CD14-positive monocyte (primary cell): ENCODE data around the gene DSCAML1. TPM values are rescaled to one million over a fixed set of nuclear protein-coding genes. Genes with fewer than 3 reads are reported as not detected.

Experiments used
- DNase-seq, 3 donors: peaks; one replicate each; pipeline ENCODE4 v3.0.0-alpha.2; 2011 to 2022
- H2AFZ ChIP-seq: 2 replicates; pipeline ENCODE4 v1.6.0; 2012; ENCODE audit warnings: mild to moderate bottlenecking, low read depth, low read length, inconsistent platforms; ENCODE audit not compliant: insufficient read depth, poor library complexity, severe bottlenecking
- H3K27ac ChIP-seq, 2 donors: 1 replicate in 1 of 2; 2 replicates in 1 of 2; pipeline ENCODE4 v1.5.1; 2012 to 2013; ENCODE audit warnings: low read length in 2 of 2, control low read depth in 1 of 2, inconsistent platforms in 1 of 2, low read depth in 1 of 2, mild to moderate bottlenecking in 1 of 2
- H3K27me3 ChIP-seq, 2 donors: one replicate each; pipeline versions ENCODE4 v1.6.0 to v1.6.1; 2011 to 2013; ENCODE audit warnings: low read length in 2 of 2; ENCODE audit not compliant: control insufficient read depth in 2 of 2, insufficient read depth in 2 of 2
- H3K36me3 ChIP-seq, 2 donors: replicated peaks in 1 of 2; 1 replicate in 1 of 2; 2 replicates in 1 of 2; pipeline versions ENCODE4 v1.5.1 to v1.6.1; 2012 to 2013; ENCODE audit warnings: low read length in 2 of 2, control low read depth in 1 of 2, inconsistent platforms in 1 of 2, mild to moderate bottlenecking in 1 of 2; ENCODE audit not compliant: insufficient read depth in 2 of 2, control insufficient read depth in 1 of 2
- H3K4me1 ChIP-seq, 2 donors: 1 replicate in 1 of 2; 2 replicates in 1 of 2; pipeline versions ENCODE4 v1.5.1 to v1.6.1; 2012 to 2013; ENCODE audit warnings: low read length in 2 of 2, control low read depth in 1 of 2, inconsistent platforms in 1 of 2, mild to moderate bottlenecking in 1 of 2, moderate library complexity in 1 of 2; ENCODE audit not compliant: insufficient read depth in 2 of 2, control insufficient read depth in 1 of 2
- H3K4me2 ChIP-seq: replicated peaks from 2 replicates; pipeline ENCODE3; 2012; ENCODE audit warnings: low read length, moderate library complexity, mild to moderate bottlenecking; ENCODE audit not compliant: poor library complexity, severe bottlenecking; ENCODE audit errors: extremely low read depth
- H3K4me3 ChIP-seq, 3 experiments: fragments of 200-600 bp in 1 of 3; sonication (generic) in 1 of 3; replicated peaks in 1 of 3; 1 replicate in 2 of 3; 2 replicates in 1 of 3; pipeline ENCODE4 v1.5.1; 2011 to 2013; ENCODE audit warnings: low read length in 3 of 3, mild to moderate bottlenecking in 3 of 3, control low read depth in 2 of 3, low read depth in 2 of 3, inconsistent platforms in 1 of 3, moderate library complexity in 1 of 3
- H3K79me2 ChIP-seq: 2 replicates; pipeline ENCODE4 v1.6.0; 2012; ENCODE audit warnings: mild to moderate bottlenecking, control low read depth, inconsistent platforms, low read length, moderate library complexity; ENCODE audit not compliant: insufficient read depth
- H3K9ac ChIP-seq: 2 replicates; pipeline ENCODE4 v1.6.0; 2017; ENCODE audit warnings: low read length, mild to moderate bottlenecking; ENCODE audit not compliant: insufficient read depth, poor library complexity, severe bottlenecking
- H3K9me3 ChIP-seq, 2 donors: replicated peaks in 1 of 2; 1 replicate in 1 of 2; 2 replicates in 1 of 2; pipeline versions ENCODE4 v1.5.1 to v1.6.1; 2012 to 2013; ENCODE audit warnings: low read length in 2 of 2, control low read depth in 1 of 2; ENCODE audit not compliant: control insufficient read depth in 1 of 2, insufficient read depth in 1 of 2
- H4K20me1 ChIP-seq: 2 replicates; pipeline ENCODE4 v1.6.0; 2012; ENCODE audit warnings: mild to moderate bottlenecking, low read length, control low read depth, moderate library complexity; ENCODE audit not compliant: insufficient read depth
- H3K27ac Mint-ChIP-seq, 7 donors: one replicate each; pipeline ENCODE4 v1.8.0; 2020; ENCODE audit warnings: mild to moderate bottlenecking in 7 of 7, mixed read lengths in 7 of 7, moderate library complexity in 6 of 7, inconsistent platforms in 2 of 7
- H3K27me3 Mint-ChIP-seq, 3 donors: one replicate each; pipeline ENCODE4 v1.8.0; 2021 to 2022; ENCODE audit warnings: low read depth in 3 of 3, mild to moderate bottlenecking in 3 of 3, mixed read lengths in 3 of 3, moderate library complexity in 3 of 3, inconsistent platforms in 1 of 3
- H3K36me3 Mint-ChIP-seq, 2 donors: one replicate each; pipeline ENCODE4 v1.8.0; 2020; ENCODE audit warnings: mixed read lengths in 2 of 2, inconsistent platforms in 1 of 2, mild to moderate bottlenecking in 1 of 2
- H3K4me1 Mint-ChIP-seq: one replicate; pipeline ENCODE4 v1.8.0; 2020; ENCODE audit warnings: mild to moderate bottlenecking, mixed read lengths
- H3K4me3 Mint-ChIP-seq, 2 donors: one replicate each; pipeline ENCODE4 v1.8.0; 2020; ENCODE audit warnings: mild to moderate bottlenecking in 2 of 2, mixed read lengths in 2 of 2, moderate library complexity in 1 of 2
- H3K9me3 Mint-ChIP-seq, 7 donors: one replicate each; pipeline ENCODE4 v1.8.0; 2020 to 2022; ENCODE audit warnings: mixed read lengths in 7 of 7, mild to moderate bottlenecking in 6 of 7, moderate library complexity in 6 of 7, inconsistent platforms in 2 of 7
- CTCF ChIP-seq: fragments of 200-600 bp; IDR thresholded peaks from one replicate; pipeline ENCODE4 v1.8.0; 2022; ENCODE audit warnings: antibody characterized with exemption, mild to moderate bottlenecking
- WGBS: methylation state at CpG from one replicate; pipeline ENCODE4 v1.1.5; 2013; ENCODE audit warnings: missing lambda C conversion rate; ENCODE audit not compliant: insufficient coverage; 5-methylcytosine and 5-hydroxymethylcytosine counted together
- intact Hi-C, 2 donors: fragments of 100-400 bp; cut with micrococcal nuclease; formaldehyde crosslinking; loops; one replicate each; pipeline versions ENCODE4 v1.15.0 to v1.15.1; 2023
- polyA plus RNA-seq, 3 donors: library from polyadenylated mRNA; depleted of rRNA in 1 of 3; unstranded in 2 of 3; stranded (reverse) in 1 of 3; fragments of 300-500 nt in 2 of 3; fragments of >200 nt in 1 of 3; fragmentation: Illumina TruSeq in 2 of 3; gene quantifications; 1 replicate in 2 of 3; 2 replicates in 1 of 3; pipeline ENCODE4 v1.2.3, GENCODE V29; 2012 to 2021

The DSCAML1 gene
- polyA plus RNA-seq, 3 donors, result not detected

- H3K4me3 Mint-ChIP-seq, result no peak overlapping the region
- no peak for DNase-seq
- H3K4me1 ChIP-seq, result no peaks in the 10 kb centered on the region
- H3K4me2 ChIP-seq, result no peak overlapping the region
- WGBS, result 76% methylated on average over 7 of the region's 14 CpGs
- H3K4me3 ChIP-seq, result no peak overlapping the region
- peaks cover 3 to 8% (median 4%) of the 10 kb centered on the region in 3 donors for H3K27me3 Mint-ChIP-seq
- intact Hi-C loops, result no loop called here
- H3K27me3 ChIP-seq, result no peaks in the 10 kb centered on the region
- peak overlapping the region in 1 of 7 donors; percentile 46 for H3K27ac Mint-ChIP-seq
- H3K36me3 Mint-ChIP-seq, result no peaks in the 10 kb centered on the region
- no peaks in the 10 kb centered on the region for H4K20me1 ChIP-seq
- H3K9ac ChIP-seq, result no peak overlapping the region
- H3K4me1 Mint-ChIP-seq, result no peaks in the 10 kb centered on the region
- no peak overlapping the region for H2AFZ ChIP-seq
- no peaks in the 10 kb centered on the region for H3K36me3 ChIP-seq
- TF ChIP-seq CTCF, result no peak
- no peaks in the 10 kb centered on the region for H3K79me2 ChIP-seq
- H3K27ac ChIP-seq, result no peak overlapping the region
- H3K9me3 ChIP-seq, result no peaks in the 10 kb centered on the region
- peaks cover 0 to 3% (median 0%) of the 10 kb centered on the region in 7 donors for H3K9me3 Mint-ChIP-seq
These were observed 285.0 kb downstream of the DSCAML1 start for GRCh38 chr11:117511931-117512539.

- Histone ChIP-seq H2AFZ (no peak overlapping the region), H3K9ac (no peak overlapping the region), H3K36me3 (no peaks in the 10 kb centered on the region), H3K27me3 (no peaks in the 10 kb centered on the region), H3K79me2 (no peaks in the 10 kb centered on the region), H3K4me1 (no peaks in the 10 kb centered on the region), H3K4me2 (no peak overlapping the region), H3K9me3 (no peaks in the 10 kb centered on the region), H3K27ac (no peak overlapping the region), H3K4me3 (no peak overlapping the region), H4K20me1 (no peaks in the 10 kb centered on the region)
- peaks cover 0 to 3% (median 0%) of the 10 kb centered on the region in 7 donors for H3K9me3 Mint-ChIP-seq
- intact Hi-C loops, result no loop called here
- H3K4me1 Mint-ChIP-seq, result no peaks in the 10 kb centered on the region
- no peak for DNase-seq
- WGBS, result 93% methylated on average over 8 of the region's 8 CpGs
- peaks cover 3 to 8% (median 4%) of the 10 kb centered on the region in 3 donors for H3K27me3 Mint-ChIP-seq
- H3K4me3 Mint-ChIP-seq, result no peak overlapping the region
- H3K36me3 Mint-ChIP-seq, result no peaks in the 10 kb centered on the region
- no peak overlapping the region for H3K27ac Mint-ChIP-seq
- TF ChIP-seq CTCF, result no peak
These were observed 285.5 kb downstream of the DSCAML1 start for GRCh38 chr11:117511483-117511930.
